Measurements from ENCODE around the gene ATG9A. TPM values are rescaled to one million over a fixed set of nuclear protein-coding genes. Genes with fewer than 3 reads are reported as not detected.
A peak's percentile ranks its signal among the peaks of the same experiment; 100 is the strongest.

Gene ATG9A
- total and polyA plus RNA-seq, 9 of the 15 experiments (the other 6 are each of a cell fraction or from before 2014, with no cell fraction given) = 0.25 to 65.6 (median 23.4) TPM

DNA sequence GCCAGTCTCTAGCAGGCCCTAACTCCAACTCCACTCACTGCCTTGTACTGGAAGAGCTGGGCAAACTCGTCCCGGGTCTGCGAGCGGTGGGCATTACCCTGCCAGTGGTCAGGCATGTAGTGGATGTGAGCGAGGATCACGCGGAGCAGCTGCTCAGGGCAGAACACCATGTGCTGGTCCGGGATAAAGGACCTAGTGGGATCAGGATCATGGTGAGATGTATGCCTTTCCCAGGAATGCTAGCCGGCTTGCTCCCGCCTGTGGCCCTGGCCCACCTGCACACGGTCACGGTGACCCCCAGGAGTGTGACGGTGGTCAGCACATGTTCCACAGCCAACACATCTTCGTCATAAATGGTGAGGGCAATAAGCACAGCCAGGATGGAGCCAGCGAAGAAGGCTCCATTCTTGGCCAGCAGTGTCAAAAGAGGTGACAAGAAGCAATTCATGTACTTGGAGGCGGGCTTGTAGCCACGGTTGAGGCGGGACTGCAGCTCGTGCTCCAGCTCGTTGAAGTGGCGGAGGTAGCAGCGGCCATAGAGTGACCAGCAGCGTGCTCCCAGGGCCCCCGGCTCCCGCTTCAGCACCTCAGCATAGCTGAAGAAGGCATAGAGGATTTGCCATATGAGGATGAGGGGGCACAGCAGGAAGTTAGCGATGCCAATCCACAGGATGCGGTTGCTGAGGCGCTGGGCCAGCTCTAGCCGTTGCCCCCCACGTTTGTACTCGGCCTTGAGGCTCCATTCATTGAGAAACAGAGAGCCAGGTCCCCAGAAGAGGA is 5.4 kb downstream of the ATG9A start:
- peaks cover 79% of the 10 kb centered on the region for H3K36me3 ChIP-seq (ENCODE audit: control insufficient read depth, insufficient read depth, low read length)
- DNase-seq (ENCODE audit: extremely low read depth in 1 of 4, low spot score in 3 of 4) (no peak), FAIRE-seq (no peak), ATAC-seq (no peak)
- peaks cover 25% of the 10 kb centered on the region for H3K79me2 ChIP-seq (ENCODE audit: control insufficient read depth, insufficient read depth, low read length)
- H3K9me1 ChIP-seq (ENCODE audit: control insufficient read depth, insufficient read depth, low read length) = no peaks in the 10 kb centered on the region
- no TSS peak for BruUV-seq (replicated peaks)
- intact Hi-C loops (cut with micrococcal nuclease) (no loop called here), in situ Hi-C loops (cut with MboI) (no loop called here)
- no peak overlapping the region for H2AFZ ChIP-seq (ENCODE audit: low read depth, low read length)
- no peaks in the 10 kb centered on the region for H4K20me1 ChIP-seq (replicated peaks; ENCODE audit: control insufficient read depth, insufficient read depth, low read length)
- TF ChIP-seq, protein P1, sequence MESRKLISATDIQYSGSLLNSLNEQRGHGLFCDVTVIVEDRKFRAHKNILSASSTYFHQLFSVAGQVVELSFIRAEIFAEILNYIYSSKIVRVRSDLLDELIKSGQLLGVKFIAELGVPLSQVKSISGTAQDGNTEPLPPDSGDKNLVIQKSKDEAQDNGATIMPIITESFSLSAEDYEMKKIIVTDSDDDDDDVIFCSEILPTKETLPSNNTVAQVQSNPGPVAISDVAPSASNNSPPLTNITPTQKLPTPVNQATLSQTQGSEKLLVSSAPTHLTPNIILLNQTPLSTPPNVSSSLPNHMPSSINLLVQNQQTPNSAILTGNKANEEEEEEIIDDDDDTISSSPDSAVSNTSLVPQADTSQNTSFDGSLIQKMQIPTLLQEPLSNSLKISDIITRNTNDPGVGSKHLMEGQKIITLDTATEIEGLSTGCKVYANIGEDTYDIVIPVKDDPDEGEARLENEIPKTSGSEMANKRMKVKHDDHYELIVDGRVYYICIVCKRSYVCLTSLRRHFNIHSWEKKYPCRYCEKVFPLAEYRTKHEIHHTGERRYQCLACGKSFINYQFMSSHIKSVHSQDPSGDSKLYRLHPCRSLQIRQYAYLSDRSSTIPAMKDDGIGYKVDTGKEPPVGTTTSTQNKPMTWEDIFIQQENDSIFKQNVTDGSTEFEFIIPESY (CRISPR knock-in tag; IDR thresholded peaks at IDR 0.05) = 0 out of 2 replicates have a peak, but pooled peaks have one; percentile 23
- TF ChIP-seq ZNF121 (CRISPR knock-in tag; conservative IDR thresholded peaks at IDR 0.05) (no peak), KLF16 (IDR thresholded peaks at IDR 0.05) (no peak), ZNF165 (CRISPR knock-in tag; IDR thresholded peaks at IDR 0.05; ENCODE audit: borderline replicate concordance) (no peak), HDAC6 (IDR thresholded peaks at IDR 0.05; ENCODE audit: low read depth, low read length) (no peak), NFYB (IDR thresholded peaks at IDR 0.05; ENCODE audit: extremely low read depth, insufficient read length) (no peak), NFE2 (IDR thresholded peaks at IDR 0.05; ENCODE audit: low read depth) (no peak)
- TF ChIP-seq, protein P2, sequence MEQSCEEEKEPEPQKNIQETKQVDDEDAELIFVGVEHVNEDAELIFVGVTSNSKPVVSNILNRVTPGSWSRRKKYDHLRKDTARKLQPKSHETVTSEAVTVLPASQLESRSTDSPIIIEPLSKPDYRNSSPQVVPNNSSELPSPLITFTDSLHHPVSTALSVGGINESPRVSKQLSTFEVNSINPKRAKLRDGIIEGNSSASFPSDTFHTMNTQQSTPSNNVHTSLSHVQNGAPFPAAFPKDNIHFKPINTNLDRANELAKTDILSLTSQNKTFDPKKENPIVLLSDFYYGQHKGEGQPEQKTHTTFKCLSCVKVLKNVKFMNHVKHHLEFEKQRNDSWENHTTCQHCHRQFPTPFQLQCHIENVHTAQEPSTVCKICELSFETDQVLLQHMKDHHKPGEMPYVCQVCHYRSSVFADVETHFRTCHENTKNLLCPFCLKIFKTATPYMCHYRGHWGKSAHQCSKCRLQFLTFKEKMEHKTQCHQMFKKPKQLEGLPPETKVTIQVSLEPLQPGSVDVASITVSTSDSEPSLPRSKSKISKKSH (CRISPR knock-in tag; IDR thresholded peaks at IDR 0.05) = no peak
- no peaks in the 10 kb centered on the region for H3K27me3 ChIP-seq (ENCODE audit: control insufficient read depth in 2 of 2, insufficient read depth in 2 of 2, low read length in 2 of 2)
- no peak overlapping the region for H3K4me3 ChIP-seq
- peaks cover 14 to 29% of the 10 kb centered on the region in 2 experiments; a peak in 4 of 5 replicates for H3K4me1 ChIP-seq (replicated peaks in 1 of 2; ENCODE audit: control insufficient read depth in 2 of 2, insufficient read depth in 2 of 2, low read length in 2 of 2)
- no peaks in the 10 kb centered on the region for H3K9me3 ChIP-seq (replicated peaks; ENCODE audit: control insufficient read depth, insufficient read depth, low read depth, low read length)
- ChIA-PET POLR2A (interaction anchor here (0.6 to 0.8 kb wide), 2 partner anchors 71 to 247 kb away, joined by 3 read pairs; no protein-coding TSS in a partner anchor), CTCF (ENCODE audit: low intra/inter-chr PET ratio) (no interaction called here)
- H3K4me2 ChIP-seq (ENCODE audit: insufficient read depth, low read length) = no peak overlapping the region
- 91% methylated on average over 17 of the region's 31 CpGs for WGBS (ENCODE audit: insufficient coverage, low coverage, missing lambda C conversion rate)
- H3K9ac ChIP-seq (ENCODE audit: insufficient read depth in 1 of 2, low read depth in 2 of 2, low read length in 2 of 2) = no peak overlapping the region; a peak in 1 of 4 replicates
- H3K27ac ChIP-seq (ENCODE audit: extremely low read depth, low read depth, low read length) = no peak overlapping the region
